GM21447 (cell line): ENCODE results near the gene LHFPL3.

Experiments used
- ATAC-seq: cut with Tn5 transposase; IDR thresholded peaks from one replicate; pipeline ENCODE4 v1.9.1; 2021; ENCODE audit not compliant: unreplicated experiment

Gene LHFPL3

DNA sequence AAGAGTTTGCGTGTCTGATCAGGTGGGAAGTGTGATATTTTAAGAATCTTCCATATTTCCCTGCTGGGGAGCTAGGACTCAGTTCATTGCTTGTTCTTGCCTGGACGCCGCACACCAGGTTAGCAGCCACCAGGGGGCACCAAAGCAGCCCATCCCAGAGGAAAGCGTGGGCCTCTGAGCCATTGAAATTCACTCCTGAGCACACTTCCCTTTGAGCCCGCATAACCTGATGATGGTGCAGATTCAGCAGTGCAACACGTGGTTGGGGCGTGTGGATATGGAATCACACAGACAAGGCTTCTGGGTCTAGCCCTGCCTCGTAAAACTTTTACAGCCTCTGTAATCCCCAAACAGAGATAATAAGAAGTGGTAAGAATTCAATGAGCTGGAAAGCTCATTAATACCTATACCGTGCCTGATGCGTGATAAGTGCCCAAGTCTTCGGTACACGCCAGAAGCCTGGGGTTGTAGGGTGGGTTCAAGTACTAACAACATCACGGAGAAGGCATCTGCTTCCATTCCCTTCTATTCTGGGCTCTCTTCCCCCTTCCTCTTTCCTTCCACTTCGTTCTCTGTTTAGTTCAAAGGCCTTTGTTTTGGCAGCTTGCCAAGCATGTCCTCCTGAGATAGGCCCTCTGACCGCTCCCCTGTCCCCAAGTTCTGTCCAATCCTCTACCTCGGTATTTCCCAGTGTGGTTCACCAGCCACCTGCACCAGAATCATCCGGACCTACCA lies 555.5 kb downstream of the LHFPL3 start:
- peak; percentile 79 for ATAC-seq

DNA sequence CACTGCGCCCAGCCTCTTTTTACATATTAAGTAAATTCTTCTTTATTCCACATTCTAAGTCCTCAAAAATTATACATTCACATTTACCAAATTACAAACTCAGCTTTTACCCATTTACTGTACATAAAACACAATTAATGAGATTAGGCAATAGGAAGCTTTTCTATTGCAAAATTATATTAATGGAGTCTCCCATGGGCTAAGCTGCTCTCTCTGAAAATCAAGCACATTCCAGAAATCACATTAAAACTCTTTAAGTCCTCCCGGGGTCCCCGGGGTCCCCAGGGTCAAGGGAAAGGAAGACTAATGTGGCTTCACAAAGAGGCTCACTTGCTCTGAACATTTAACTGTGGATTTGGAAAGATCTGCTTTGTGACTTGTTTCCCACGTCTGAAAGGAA lies 558.2 kb downstream of the LHFPL3 start:
- no peak for ATAC-seq

DNA sequence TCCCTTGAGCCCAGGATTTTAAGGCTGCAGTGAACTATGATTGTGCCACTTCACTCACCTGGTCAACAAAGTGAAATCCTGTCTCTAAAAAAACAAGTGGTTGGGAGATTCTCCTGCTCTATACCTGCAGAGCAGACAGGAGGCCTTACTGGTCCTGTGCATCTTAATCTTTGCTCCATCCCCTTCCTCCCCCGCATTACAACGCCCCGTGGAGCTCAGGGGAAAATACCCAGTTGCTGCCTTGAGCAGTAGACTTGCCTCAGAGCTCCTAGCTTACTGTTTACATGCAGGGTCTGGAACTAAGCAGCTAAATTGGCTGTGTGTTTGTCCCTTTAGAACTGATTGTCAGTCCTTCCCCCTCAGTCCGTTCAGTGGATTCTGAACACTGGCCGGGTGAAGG lies 561.8 kb downstream of the LHFPL3 start:
- no peak for ATAC-seq

DNA sequence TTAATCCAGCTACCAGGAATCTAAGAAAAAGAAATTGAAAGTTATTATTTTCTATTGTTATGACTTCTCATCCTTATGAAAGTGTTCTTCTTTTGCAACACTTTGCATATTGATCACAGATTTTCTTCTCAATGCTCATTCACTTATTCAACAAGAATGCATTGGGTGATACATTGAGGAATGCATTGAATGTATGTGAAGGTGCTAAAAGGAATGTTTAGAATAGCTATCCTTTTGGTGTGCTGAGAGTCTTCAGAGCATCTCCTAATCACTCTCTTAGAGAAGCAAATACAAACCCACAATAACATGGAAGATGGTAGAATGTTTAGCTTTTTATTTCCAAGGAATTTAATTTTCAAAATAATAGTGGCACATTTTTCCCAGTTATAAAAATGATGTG lies 563.5 kb downstream of the LHFPL3 start:
- ATAC-seq: no peak

DNA sequence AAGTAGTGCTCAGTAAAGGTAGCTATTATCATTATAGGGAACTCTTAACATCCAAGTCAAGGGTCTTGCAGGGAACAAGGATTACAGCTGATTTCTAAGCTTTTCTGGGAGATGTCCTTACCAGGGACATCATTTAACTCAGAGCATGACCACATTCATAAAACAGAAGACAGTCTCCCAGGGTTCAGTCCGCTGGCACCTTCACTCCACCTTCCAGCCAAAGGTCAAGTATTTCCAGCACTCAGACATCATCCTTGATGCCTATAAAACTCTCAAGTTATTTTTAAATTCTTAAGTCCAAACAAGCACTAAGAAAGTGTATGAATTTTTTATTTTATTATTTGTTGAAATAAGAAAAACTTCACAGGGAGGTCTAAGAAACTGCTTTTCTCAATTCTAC lies 565.9 kb downstream of the LHFPL3 start:
- ATAC-seq: no peak

DNA sequence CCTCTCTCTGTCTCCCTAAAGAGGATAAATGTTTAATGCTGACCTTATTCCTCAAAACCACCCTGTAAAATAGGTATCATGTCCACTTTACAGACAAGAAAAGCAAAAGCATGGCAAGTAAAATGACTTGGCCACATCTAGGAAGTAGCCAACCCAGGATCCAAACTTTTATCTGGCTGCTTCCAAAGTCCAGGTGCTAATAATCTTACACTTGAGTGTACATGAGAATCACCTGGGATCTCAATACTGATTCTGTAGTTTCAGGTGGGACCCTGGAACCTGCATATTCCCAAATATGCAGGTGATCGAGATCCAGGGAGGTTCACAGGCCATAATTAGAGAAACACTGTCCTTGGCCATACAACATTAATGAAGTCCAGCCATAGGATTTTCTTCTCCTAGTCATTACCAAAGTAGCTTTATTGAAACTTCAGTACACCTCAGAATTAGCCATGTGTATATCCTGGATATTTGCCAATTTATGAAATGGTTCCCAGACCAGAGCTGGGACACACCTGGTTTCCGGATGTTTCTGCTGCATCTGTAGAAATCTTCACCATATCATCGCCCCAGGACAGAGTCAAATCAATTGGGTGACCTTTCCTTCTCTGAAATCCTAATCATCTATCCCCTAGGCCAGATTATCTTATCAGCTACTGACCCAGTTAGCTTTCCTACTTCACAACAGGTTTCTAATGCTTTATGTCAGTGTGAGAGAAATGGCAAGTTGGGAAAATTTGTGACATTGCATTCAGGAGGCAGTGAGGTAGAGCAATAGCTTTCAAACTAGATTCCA lies 566.5 kb downstream of the LHFPL3 start:
- no peak for ATAC-seq

DNA sequence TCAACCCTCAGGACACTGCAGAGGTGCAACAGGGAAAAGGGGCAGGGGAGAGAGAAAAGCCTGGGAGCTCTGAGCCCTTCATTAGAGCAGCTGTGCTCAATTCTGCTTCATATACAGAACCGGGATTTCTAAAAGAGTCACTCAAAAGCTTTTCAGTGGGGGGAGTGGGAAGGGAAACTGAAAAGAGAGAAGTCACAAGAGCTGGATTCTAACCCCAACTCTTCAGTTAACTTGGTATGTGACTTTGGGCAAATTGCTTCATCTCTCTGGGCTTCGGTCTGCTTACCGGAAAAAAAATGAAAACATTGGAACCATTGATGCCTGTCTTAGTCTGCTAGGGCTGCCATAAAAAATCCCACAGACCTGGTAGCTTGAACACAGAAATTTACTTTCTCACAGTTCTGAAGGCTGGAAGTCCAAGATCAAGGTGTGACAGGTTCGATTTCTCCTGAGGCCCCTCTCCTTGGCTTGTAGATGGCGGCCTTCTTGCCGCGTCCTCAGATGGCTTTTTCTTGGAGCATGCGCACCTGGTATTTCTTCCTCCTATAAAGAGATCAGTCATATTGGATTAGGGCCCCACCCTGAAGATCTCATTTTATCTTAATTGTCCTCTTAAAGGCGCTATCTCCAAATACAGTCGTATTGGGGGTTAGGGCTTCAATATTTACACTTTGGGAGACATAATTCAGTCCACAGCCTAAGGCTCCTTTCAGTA lies 567.3 kb downstream of the LHFPL3 start:
- peak; percentile 34 for ATAC-seq

DNA sequence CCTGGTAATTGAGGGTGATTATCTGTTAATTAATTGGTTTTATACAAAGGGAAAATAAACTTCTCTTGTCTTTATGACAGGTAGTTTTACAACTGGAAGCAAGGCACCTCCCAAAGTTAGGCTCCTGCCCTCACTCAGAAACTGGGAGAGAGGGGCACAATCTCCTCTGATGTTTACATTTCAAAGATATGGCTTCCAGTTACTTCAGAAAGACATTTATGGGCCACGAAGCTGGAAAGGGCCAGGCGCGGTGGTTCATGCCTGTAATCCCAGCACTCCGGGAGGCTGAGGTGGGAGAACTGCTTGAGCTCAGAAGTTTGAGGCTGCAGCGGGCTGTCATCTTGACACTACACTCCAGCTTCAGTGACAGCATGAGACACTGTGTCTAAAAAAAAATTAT lies 570.0 kb downstream of the LHFPL3 start:
- ATAC-seq: no peak

DNA sequence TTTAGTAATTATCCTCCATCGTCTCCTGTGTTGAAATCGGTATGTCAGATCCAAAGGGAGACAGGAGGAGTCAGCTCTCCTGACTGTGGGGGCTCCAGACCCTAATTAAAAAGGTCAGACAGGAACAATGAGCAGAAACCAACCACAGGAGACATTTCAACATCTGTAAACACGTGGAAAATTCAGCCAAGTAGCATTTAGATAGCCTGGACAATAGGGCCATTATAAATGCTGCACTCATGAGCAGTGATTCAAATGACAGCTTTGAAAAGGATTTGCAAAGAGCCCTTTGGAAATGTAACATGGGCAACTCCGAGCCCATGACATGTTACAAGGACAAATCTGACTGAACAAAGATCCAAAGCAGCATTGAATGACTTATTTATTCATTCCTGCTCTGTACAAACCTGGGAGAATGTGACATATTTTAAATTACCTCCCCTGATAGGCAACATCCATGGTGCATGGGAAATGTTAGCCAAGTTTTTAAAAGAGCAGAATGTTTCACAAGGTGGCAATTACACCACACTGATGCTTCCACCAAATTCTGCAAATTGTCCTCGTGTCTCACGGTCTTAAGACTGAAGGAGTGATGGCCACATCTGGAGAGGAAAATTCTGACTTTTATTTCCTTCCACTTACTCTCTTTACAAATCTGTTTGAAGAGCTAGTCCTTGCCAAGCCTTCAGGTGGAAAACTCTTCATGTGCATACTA lies 572.3 kb downstream of the LHFPL3 start:
- ATAC-seq: no peak

DNA sequence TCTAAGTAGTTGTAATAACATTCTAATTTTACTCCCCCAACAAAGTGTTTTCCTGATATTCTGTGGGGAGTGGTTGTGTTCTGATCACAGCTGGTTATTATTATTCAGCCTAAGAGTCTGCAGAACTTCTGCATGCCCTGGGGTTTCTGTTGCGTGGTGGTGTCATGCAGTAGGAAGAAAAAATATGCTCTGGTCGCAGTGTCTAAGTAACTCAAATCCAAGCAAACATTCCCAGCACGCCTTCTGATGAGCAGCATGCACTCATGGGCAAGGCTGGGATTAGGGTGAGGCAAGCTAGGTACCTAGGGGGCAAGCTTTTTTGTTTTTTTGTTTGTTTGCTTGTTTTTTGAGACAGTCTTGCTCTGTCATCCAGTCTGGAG lies 572.8 kb downstream of the LHFPL3 start:
- ATAC-seq: no peak

DNA sequence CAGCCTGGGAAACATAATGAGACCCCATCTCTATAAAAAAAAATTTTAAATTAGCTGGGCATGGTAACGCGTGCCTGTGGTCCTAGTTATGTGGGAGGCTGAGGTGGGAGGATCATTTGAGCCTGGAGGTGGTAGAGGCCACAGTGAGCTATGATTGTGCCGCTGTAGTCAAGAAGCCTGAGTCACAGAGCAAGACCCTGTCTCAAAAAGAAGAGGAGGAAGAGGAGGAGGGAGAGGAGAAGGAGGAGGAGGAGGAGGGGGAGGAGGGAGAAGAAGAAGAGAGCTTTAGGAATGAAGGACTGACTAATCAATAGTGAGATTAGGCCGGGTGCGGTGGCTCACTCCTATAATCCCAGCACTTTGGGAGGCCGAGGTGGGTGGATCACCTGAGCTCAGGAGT lies 573.8 kb downstream of the LHFPL3 start:
- ATAC-seq: no peak

DNA sequence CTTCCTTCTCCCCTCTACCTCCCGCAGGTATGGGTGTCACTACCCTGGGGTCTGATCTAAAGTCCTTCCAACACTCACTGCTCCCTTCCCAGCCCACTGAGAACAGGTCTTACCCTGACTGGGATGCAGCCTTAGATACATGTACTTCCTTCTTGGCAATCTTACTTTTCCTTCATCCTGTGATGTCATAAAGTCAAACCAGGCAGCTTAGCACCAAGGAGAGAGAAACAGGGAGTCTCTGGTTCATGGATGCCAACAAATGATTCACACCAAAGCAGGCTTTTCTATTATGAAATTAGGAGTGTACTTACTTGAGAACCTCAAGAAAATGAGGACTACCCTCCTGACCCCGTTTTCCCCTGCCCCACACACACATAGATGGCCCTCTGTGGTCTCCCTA lies 574.6 kb downstream of the LHFPL3 start:
- no peak for ATAC-seq

DNA sequence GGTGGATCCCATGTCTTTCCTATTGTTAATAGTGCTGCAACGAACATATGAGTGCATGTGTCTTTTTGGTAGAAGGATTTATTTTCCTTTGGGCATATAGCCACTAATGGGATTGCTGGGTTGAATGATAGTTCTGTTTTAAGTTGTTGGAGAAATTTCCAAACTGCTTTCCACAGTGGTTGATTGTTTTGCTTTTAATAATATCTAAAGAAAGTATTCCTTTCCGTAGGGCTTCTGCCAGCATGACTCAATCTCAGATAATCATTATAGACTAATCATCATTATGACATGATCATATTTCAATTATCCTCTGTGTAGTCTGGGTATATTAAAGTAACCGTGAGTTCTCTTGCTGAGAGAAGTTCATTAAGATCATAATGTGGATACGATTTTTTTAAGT lies 575.4 kb downstream of the LHFPL3 start:
- no peak for ATAC-seq

DNA sequence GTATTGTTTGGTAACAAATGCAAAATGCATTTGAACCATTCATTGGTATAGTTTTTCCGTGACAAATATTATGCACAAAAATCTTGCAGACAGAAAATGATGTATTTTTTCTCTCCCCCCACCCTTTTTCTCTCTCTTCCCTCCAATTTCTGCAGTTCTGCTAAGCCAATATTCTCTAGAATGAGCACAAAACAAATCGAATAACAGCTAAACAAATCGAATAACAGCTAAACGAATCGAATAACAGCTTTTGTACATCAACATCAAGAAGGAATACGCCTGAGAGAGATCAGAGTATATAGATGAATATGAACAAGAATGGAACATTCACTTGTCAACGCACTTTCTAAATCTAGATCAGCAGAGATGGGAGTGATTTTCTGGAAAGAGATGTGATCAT lies 577.6 kb downstream of the LHFPL3 start:
- no peak for ATAC-seq

DNA sequence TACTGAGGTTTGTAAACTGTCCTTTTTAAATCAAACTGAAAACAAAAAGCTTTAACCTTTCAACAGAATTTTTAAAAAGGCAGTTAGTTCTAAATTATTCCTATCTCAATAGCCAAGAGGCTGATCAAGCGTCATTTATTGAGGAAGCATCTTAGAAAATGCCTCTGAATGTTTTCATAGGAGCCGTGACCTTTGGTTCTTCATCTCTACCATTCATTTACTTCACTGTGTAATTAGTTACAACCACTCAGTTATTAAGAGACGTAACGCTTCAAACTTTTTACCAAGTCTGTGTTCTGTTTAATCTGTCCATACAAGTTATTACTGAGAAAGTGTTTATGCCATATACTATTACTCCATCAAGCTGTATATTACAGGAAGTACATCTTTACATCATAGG lies 578.2 kb downstream of the LHFPL3 start:
- no peak for ATAC-seq

DNA sequence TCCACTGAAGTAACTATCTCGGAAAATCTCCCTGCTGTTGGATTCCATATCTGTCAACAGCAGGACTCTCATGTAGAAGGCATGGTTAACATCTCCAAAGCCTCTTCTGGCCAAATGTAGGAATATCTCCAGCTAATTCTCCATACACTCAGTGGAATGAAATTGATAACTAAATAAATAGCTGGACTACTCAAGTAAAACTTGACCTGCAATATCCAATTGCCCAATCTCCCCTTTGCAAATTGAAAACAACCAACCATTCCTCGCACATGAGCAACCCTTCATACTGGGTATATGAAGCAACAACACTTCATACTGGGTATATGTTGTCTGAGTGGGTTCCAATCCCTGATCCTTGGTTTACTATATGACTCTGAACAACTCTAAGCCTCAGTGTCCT lies 580.2 kb downstream of the LHFPL3 start:
- ATAC-seq: no peak

DNA sequence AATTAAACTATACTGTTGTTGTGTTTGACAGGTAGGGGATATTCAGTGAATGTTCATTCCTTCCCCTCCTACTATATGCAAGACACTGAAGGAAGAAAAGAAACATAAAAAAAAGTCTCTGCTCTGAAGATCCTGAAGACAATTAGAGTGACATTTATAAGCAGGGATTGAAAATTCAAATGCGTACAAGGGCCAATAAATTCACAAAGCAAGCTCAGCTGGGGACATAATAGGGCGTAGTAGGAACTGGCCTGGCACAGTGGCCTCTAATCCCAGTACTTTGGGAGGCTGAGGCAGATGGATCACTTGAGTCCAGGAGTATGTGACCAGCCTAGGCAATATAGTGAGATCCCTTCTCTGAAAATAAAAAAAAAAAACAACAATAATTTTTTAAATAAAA lies 580.7 kb downstream of the LHFPL3 start:
- ATAC-seq: no peak

DNA sequence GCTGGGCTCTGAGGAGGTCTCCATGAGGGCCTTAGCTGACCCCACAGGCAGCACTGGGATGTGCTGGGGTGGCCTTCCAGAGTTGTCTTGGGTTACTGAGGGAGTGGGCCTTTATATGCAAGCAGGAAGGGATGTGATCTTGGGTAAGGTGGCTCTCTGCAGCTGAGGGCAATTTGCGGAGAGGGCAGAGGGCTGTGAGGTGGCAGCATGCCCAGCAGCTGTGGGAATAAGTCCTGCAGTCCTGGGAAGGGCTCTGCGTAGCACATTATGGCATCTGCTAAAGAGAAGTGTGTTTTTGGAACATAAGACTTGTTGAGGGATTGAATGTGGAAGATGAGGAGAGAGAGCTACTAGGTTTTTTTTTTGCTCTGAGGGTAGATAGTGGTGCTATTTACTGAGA lies 586.0 kb downstream of the LHFPL3 start:
- no peak for ATAC-seq

DNA sequence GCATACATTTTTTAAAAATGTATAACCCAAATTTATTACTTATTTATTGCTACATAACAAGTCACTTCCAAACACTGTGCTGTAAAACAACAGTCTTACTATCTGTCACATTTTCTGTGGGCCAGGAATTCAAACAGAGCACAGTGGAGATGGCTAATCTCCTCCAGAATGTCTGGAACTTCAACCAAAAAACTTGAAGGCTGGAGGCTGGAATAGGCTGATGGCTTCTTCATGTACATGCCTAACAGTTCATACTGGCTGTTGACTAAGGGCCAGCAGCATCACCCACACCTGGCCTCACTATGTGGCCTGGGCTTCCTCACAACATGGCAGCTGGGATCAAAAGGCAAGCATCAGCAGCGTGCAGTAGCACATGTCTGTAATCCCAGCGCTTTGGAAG lies 593.2 kb downstream of the LHFPL3 start:
- ATAC-seq: no peak

DNA sequence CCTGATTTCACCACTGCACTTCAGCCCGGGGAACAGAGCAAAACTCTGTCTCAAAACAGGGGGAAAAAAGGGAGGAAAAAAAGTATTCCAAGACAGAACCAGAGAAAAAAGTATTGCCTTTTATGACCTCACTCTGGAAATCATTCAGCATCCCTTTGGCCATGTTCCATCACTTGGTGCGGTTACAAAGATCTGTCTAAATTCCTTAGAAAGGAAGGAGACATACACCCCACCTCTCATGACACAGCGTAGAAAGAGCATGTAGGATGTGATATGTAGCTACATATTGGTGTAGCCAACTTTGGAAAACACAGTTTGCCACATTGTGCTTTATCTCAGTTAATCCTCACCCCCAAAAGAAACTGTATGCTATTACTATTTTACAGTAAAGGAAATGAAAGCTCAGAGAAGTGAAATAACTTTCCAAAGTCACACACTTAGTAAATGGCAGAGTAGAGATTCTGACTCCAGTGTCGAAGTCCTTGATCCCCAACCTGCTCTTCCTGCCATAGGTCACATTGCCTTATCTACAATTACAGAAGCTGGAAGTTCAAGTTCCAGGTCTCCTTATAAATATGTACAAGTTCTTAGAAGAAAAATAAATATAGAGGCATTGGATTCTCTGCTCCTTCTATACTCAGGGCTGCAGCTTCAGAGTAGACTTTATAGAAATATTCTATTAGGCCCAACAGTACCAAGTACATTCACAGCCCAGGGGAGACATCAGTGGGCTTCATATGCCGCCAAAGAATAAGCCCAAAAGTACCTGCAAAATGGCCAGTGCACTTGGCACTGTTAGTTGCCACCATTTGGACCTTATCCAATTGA lies 594.0 kb downstream of the LHFPL3 start:
- ATAC-seq: no peak

DNA sequence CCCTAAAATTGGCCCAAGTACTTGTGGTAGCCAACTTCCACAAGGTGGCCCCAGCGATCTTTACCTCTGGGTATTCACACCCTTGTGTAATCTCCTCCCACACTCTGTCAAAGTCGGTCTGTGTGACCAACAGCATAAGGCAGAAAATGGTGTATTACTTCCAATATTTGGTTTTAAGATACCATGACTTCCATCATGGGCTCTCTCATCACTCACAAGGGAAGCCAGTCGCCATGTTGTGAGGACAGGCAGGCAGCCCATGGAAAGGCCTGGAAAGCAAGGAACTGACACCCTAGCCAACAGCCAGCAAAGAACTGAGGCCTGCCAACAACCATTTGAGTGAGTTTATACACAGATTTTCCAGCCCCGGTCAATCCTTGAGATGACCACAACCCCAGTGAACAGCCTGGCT lies 594.6 kb downstream of the LHFPL3 start:
- ATAC-seq: peak; percentile 96
